NCI-H2081 treated with DMSO at 0.1 percent for 48 hours (cell line): Measurements from ENCODE around the gene DCUN1D1.

ENCODE experiments used
- DNase-seq: peaks from one replicate; lab custom pipeline; 2025; lab: John Stamatoyannopoulos, UW

The DCUN1D1 gene

GRCh38 chr3:182972387-182972786 is 8.0 kb downstream of the DCUN1D1 start:
- DNase-seq, result no peak

DNA sequence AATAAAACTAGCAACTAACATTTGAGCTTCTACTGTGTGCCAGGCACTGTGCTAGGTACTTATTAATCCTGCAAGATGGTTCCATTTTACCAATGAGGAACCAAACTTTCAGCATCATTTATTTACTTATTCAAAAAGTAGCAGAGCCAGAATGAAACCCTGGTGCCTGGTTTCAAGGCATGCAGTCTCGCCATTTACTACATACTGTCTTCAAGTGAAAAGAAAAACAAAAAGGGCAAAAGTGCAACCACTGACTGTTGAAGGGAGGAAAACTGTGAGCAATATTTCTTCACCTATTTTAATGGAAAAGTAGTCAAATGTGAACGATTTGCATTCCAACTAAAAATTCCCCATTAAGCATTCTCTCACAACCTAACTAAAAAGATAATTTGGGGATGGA is 8.7 kb downstream of the DCUN1D1 start:
- DNase-seq, result no peak

DNA sequence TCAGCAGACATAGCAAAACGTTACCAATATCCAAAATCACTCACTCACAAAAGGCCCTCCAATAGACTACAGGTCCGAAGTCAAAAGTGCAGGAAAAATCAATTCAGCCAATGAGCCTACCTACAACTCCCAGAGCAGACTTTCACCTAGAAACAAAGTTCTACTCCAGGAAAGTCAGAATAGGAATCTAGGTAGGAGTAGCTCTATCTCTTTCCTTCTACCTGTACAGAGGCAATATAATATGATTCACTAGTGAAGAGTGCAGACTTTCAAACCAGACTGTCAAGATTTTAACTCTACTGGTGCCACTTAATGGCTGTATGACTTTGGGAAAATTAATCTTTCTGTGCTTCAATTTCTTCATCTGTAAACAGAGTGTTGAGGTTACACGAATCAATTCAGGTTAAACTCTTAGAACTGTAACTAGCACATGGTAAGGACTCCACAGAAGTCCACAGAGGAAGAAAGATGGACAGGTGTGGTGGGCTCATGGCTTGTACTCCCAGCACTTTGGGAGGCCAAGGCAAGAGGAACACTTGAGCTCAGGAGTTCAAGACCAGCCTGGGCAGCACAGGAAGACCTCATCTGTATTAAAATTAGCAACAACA is 9.4 kb downstream of the DCUN1D1 start:
- no peak for DNase-seq

- DNase-seq, result no peak
These were observed 10.5 kb downstream of the DCUN1D1 start for GRCh38 chr3:182969853-182970252.

DNA sequence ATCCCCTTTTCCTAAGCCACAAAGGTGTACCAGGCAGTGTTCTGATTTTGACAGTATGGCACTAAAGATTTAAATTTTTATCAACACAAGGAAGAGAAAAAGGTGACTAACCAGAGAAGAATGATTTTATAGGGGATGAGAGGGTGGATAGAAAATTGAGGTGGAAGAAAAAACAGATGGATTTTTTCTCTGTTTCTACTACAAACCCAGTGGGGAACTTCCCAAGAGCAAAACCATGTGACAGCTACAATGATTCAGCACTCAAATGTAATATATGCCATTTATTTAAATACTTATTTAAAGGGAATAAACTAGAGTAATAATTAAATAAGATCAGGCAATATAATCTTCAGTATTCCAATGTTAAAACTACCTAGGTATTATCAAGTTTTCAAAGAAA is 11.1 kb downstream of the DCUN1D1 start:
- no peak for DNase-seq

DNA sequence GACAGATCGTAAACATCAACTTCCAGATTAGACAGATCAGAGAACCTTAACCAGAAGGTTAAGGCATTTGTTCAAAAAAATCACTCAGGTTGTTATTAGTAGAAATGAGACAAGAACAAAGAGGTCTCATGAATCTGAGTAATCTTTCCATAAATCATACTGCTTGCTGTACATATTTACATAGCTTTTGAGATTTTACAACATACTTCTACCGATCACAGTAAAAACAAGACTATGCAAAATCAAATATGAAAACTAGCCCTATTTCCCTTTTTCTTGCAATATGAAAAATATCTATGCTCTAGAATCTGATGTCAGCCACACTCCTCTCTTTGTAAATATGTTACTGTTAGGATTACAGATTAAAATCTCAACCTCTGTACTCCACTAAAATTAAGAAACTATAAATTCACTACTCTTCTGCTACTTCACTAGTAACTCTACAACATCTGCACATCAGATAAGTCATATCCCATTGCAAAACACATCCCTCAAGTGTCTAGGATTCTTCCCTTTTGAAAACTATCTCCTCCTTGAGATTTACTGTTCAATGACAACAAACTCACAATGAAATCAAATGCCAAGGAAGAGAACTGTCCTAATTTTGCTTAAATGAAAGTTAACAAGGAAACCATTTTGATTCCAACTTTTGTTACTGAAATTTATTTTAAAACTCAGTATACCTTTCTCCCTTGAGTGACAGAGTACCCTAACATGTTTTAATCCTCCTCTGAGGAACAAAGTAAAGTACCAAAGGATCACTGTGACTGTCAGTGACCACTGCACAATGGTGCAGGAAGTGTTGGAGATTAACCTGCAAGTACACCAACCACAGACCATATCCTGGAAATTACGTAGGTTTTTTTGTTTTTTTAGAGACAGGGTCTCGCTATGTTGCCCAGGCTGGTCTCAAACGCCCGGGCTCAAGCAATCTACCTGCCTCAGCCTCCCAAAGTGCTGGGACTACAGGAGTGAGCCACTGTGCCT is 12.8 kb downstream of the DCUN1D1 start:
- DNase-seq, result no peak

- no peak for DNase-seq
These were observed 14.4 kb downstream of the DCUN1D1 start for GRCh38 chr3:182965861-182966366.

DNA sequence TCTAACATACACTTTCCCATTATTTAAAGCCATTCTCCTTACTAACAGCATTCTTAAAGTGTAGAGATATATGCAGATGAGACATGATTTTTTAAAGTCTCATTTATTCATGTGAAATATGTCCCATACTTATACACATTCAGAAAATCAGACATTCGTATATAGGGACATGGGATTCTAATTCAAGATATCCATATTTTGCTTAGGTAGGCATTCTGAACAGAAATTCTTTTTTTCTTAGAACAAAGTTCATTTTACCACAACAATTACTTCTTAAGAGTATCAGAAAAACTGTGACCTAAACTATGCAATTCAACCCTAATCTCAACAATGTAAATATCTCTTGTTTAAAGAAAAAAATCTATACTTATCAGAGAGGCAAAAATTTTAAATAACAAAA is 16.2 kb downstream of the DCUN1D1 start:
- no peak for DNase-seq

GRCh38 chr3:182962166-182962565 is 18.2 kb downstream of the DCUN1D1 start:
- no peak for DNase-seq

DNA sequence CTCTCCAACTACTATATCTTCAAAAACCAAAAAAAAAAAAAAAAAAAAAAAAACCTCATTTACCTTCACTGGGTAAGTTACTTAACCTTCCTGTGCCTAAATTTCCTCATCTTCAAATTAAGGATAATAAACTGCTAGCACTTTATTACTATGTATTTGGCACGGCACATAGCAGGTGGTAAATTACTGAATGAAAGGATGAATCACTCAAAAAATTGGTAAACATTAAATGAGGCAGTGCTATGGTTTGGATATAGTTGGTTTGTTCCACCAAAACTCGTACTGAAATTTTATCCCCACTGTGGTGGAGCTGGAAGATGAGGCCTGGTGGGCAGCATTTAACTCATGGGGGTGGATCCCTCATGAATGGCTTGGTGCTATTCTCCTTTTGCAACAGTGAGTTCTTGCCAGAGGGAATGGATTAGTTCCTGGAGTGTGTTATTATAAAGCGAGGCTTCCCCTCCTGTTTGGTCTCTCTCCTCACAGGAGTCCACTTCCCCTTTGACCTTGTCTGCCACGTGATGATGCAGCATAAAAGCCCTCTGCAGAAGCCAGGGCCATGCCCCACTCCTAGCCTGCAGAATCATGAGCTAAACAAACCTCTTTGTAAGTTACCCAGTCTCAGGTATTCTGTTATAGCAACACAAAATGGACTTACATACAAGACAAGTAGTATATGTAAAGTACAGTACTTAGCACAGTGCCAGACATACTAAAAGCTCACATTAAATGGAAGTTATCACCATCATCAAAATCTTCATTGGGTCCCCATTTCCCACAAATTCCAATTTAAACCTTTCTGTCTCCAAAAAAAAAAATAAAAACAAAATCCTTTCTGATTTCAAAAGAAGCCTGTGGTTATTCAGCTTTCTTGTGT is 20.6 kb downstream of the DCUN1D1 start:
- DNase-seq, result peak; percentile 74

DNA sequence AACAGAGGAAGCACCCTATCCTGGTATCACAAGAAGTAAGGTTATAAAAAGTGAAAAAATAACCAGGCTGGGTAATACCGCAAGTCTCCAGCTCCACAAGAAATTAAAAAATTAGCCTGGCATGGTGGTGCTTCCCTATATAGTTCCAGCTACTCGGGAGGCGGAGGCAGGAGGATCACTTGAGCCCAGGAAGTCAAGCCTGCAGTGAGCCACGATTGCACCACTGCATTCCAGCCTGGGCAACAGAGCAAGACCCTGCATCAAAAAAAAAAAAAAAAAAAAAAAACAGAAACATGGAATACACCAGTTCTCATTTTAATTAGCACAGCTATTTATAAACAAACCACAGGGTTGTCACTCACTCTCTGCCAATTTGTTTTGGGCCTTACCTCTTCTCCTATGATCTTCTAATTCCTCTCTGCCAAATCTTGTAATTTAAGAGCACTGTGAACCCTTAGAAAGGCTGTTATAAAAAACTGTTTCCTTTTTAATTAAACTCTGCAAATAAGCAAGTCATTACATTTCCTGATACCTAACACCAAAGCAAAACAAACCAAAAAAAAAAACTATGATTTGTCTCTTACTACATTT is 22.6 kb downstream of the DCUN1D1 start:
- no peak for DNase-seq

- no peak for DNase-seq
These were observed 23.1 kb downstream of the DCUN1D1 start for GRCh38 chr3:182957226-182957625.

- no peak for DNase-seq
These were observed 25.6 kb downstream of the DCUN1D1 start for GRCh38 chr3:182954553-182955235.

GRCh38 chr3:182949688-182950087 is 30.6 kb downstream of the DCUN1D1 start:
- DNase-seq, result no peak

GRCh38 chr3:182948305-182948704 is 32.0 kb downstream of the DCUN1D1 start:
- no peak for DNase-seq

DNA sequence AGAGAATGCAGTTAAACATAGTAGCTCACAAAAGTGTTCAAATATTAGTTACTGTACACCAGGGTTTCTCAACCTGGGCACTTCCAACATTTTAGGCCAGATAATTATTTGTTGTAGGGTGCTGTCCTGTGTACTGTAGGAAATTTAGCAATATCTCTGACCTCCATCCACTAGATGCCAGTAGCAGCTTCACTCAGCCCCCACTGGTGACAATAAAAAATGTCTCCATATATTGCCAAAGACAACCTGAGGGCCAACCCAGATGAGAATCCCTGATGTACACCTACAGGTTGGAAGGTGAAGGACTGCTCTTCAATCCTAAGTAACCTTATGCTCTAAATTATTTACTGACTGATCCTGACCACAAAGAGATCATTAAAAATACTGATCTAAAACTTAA is 32.5 kb downstream of the DCUN1D1 start:
- no peak for DNase-seq

GRCh38 chr3:182941719-182942118 is 38.6 kb downstream of the DCUN1D1 start:
- DNase-seq, result no peak

DNA sequence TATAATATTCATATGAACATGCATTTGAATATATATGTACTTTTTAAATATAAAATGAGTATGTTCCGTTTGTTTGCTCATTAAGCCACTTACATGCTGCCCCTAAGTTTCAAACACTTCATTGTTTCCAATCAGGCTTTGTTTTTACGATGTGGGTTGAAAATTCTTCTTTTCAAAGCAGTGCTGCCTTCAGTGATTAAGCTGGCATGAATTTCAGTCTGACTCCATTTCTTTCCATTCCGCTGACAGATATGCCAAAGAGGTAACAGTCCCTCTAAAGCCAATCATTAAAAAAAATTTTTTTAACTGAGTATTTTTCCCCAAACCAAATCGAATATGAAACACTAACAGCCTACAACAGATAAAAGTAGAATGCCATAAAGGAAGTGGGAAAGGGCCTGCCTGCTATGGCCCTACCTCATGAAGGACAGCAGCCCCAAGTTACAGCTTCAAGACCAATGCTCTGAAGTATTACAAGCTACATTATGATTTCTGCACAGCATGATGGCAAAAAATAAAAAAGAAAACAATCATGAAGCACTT is 40.0 kb downstream of the DCUN1D1 start:
- DNase-seq, result no peak

- no peak for DNase-seq
These were observed 42.9 kb downstream of the DCUN1D1 start for GRCh38 chr3:182937293-182938051.

- DNase-seq, result no peak
These were observed 43.4 kb downstream of the DCUN1D1 start for GRCh38 chr3:182936918-182937285.
